ENCODE measurements around the gene HS3ST6. TPM values are rescaled to one million over a fixed set of nuclear protein-coding genes. Genes with fewer than 3 reads are reported as not detected.

The HS3ST6 gene
- polyA plus RNA-seq, 1 of the 3 experiments (the other 2 are of a cell fraction), result 0.03 TPM

- Histone ChIP-seq H3F3A (replicated peaks; ENCODE audit: insufficient read depth) (no peaks in the 10 kb centered on the region), H4K20me1 (ENCODE audit: insufficient read depth) (no peaks in the 10 kb centered on the region), H3K9me2 (no peaks in the 10 kb centered on the region), H3K4me1 (ENCODE audit: control insufficient read depth in 1 of 2, insufficient read depth in 2 of 2, low read depth in 1 of 2, low read length in 1 of 2) (peaks cover 0 to 10% of the 10 kb centered on the region in 2 experiments; a peak in 2 of 4 replicates), H3K79me2 (ENCODE audit: insufficient read depth) (no peaks in the 10 kb centered on the region), H3K27ac (ENCODE audit: low read depth in 2 of 2, low read length in 1 of 2) (no peak overlapping the region), H3K4me3 (ENCODE audit: low read depth in 2 of 2, low read length in 1 of 2) (peak overlapping the region; percentile 91 to 95; a peak in 3 of 4 replicates), H3K27me3 (ENCODE audit: insufficient read depth) (no peaks in the 10 kb centered on the region), H3K36me3 (replicated peaks in 1 of 2; ENCODE audit: control insufficient read depth in 1 of 2, insufficient read depth in 2 of 2, low read length in 1 of 2) (peaks cover 4 to 14% of the 10 kb centered on the region in 2 experiments), H3K4me2 (peak overlapping the region; percentile 99), H3K9ac (no peak overlapping the region), H3K9me3 (no peaks in the 10 kb centered on the region), H2AFZ (ENCODE audit: low read depth) (peak overlapping the region; percentile 3; the same call in 1 of the 2 replicates)
- POLR2A ChIA-PET, result interaction anchor here (0.8 to 1.3 kb wide), 3 partner anchors 12 to 23 kb away, joined by 3 to 7 read pairs (median 5); partner anchors contain the start of gene RPS2
- CTCF ChIA-PET, result interaction anchor here (0.7 to 2.8 kb wide), 8 partner anchors 9 to 167 kb away, joined by 3 to 18 read pairs (median 4); no protein-coding TSS in a partner anchor
- DNase-seq, result peak; percentile 9
- 85% methylated on average over 18 of the region's 30 CpGs for WGBS (ENCODE audit: low lambda C conversion rate)
- TF ChIP-seq NRF1 (IDR thresholded peaks at IDR 0.05; ENCODE audit: low read depth, low read length) (no peak), TCF12 (IDR thresholded peaks at IDR 0.05) (no peak), RFX5 (IDR thresholded peaks at IDR 0.05; ENCODE audit: low read length) (no peak), USF1 (IDR thresholded peaks at IDR 0.05; ENCODE audit: borderline replicate concordance, low read depth) (no peak), IRF3 (IDR thresholded peaks at IDR 0.05; ENCODE audit: low read depth, low read length) (no peak), SMC3 (IDR thresholded peaks at IDR 0.05; ENCODE audit: low read depth, low read length) (no peak), RCOR1 (IDR thresholded peaks at IDR 0.05; ENCODE audit: low read length) (no peak), USF2 (IDR thresholded peaks at IDR 0.05; ENCODE audit: borderline replicate concordance, low read depth, low read length) (no peak), RXRA (IDR thresholded peaks at IDR 0.05; ENCODE audit: borderline replicate concordance, low read depth) (no peak), ZBTB33 (IDR thresholded peaks at IDR 0.05; ENCODE audit: borderline replicate concordance, low read depth) (no peak), REST (IDR thresholded peaks at IDR 0.05; ENCODE audit: low read depth, low read length) (no peak), CTCF (IDR thresholded peaks at IDR 0.05) (no peak), JUND (IDR thresholded peaks at IDR 0.05) (no peak), CHD2 (IDR thresholded peaks at IDR 0.05; ENCODE audit: low read length, partially characterized antibody) (no peak), FOSL2 (IDR thresholded peaks at IDR 0.05; ENCODE audit: borderline replicate concordance, low read depth) (no peak), MEF2A (IDR thresholded peaks at IDR 0.05; ENCODE audit: borderline replicate concordance, low read depth) (no peak)
These were observed 23.2 kb upstream of the HS3ST6 start for GRCh38 chr16:1941162-1942046.

All from SK-N-SH (cell line).